Stimulated activated CD8-positive, alpha-beta memory T cell treated with anti-CD3 and anti-CD28 coated beads, Interleukin-15, amount 100 ng/mL, for 24 hours (primary cell): ENCODE data around the gene RGS9.
"Not testable (repeated sequence)": the region's sequence is repeated elsewhere in the genome, so short reads cannot be mapped to it uniquely, and the experiment has no call there.

Source experiments
- DNase-seq: peaks from one replicate; pipeline ENCODE4 v3.0.0-alpha.2; 2020; ENCODE audit warnings: low read depth

Gene RGS9

GRCh38 chr17:65115839-65116238 lies 21.3 kb upstream of the RGS9 start:
- no peak for DNase-seq

DNA sequence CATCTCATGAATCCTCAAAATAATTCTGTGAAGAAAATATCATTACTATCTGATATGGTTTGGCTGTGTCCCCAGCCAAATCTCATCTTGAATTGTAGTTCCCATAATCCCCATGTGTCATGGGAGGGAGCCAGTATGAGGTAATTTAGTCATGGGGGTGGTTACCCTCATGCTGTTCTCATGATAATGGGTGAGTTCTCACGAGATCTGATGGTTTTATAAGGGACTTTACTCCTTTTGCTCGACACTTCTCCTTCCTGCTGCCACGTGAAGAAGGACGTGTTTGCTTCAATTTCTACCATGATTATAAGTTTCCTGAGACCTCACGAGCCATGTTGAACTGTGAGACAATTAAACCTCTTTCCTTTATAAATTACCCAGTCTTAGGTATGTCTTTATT lies 20.7 kb upstream of the RGS9 start:
- not testable (repeated sequence) for DNase-seq

DNA sequence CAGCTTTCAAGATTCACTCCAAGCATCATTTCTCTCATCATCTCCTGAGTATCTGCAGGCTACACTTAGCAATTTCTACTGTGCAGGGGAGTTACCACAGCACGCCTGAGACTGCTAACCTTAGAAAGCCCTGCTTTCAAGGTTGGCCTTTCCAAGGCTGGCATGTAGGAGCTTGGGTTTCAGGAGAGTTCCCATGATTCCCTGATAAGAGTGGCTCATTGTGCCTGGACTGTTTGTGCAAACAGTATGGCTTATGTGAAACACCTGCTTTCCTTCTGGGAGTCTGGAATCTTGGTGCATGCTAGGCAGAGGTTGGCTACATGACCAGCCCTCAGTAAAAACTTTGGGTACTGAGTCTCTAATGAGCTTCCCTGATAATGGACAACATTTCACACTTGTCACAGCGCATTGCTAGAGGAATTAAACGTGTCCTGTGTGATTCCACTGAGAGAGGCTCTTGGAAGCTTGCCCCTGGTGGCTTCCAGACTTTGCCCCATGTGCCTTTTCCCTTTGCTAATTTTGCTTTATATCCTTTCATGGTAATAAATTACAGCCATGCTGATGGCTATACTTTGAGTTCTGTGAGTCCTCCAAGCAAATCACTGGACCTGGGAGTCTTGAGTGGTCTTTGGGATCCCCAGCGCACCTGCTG lies 19.7 kb upstream of the RGS9 start:
- DNase-seq: no peak

- no peak for DNase-seq
Measured at GRCh38 chr17:65121368-65121767, 15.8 kb upstream of the RGS9 start.

- no peak for DNase-seq
Measured at GRCh38 chr17:65121916-65122806, 15.0 kb upstream of the RGS9 start.

DNA sequence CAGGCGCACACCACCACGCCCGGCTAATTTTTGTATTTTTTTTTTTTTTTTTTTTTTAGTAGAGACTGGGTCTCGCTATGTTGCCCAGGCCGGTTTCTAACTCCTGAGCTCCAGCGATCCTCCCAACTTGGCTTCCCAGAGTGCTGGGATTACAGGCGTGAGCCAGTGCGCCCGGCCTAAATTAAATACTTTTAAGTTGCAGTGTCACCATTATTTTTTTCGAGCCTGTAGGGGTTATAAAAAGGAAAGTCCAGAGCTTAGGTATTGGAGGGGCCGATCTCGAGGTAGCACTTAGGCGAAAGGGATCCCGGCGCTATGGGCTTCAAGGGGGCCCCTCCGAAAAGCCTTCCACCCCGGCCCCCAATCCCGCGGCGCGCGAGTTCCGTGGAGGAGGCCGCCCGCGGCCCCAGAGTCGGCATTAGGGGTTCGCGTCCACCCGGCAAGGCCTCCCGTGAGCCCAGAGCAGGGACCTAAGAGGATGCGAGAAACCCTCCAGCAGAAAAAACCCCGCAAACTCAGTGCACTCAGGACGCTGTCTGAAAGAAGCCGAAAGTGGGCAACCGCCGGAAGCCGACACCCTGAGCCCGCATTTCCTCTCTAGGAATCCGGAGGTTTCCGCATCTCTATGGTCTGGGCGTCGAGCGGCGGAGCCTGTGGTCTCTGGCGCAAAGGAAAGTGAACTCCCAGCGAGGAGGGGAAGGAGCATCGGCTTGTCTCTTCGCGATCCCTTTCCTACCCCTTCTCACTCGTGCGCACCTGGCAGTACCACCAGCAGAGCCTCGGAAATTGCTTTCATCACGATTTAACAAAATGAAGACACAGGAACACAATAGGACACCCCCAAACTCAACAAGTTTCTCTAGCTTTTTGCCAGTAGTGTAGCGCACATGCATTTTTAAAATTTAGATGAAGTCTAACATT lies 14.1 kb upstream of the RGS9 start:
- peak; percentile 54 for DNase-seq

GRCh38 chr17:65123757-65124675 lies 13.2 kb upstream of the RGS9 start:
- DNase-seq: no peak

GRCh38 chr17:65130832-65131231 lies 6.3 kb upstream of the RGS9 start:
- DNase-seq: no peak

DNA sequence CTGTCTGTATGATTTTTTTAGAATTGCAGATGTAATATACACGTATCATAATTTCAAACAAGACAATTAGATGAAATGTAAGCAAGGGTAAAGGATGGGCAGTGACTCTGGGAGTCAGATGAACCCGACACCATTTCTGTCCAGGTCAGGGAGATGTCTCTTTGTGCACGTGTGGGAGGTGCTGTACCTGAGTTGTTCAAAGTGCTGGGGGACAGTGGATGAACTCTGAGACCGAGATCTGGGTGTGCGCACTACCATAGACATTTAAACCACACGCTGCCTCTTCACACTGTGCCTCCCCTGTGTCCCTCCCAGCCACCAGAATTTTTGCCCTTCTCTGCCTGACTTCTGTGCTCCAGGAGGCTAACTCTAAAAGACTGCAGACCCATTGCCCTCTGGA lies 5.9 kb upstream of the RGS9 start:
- no peak for DNase-seq

DNA sequence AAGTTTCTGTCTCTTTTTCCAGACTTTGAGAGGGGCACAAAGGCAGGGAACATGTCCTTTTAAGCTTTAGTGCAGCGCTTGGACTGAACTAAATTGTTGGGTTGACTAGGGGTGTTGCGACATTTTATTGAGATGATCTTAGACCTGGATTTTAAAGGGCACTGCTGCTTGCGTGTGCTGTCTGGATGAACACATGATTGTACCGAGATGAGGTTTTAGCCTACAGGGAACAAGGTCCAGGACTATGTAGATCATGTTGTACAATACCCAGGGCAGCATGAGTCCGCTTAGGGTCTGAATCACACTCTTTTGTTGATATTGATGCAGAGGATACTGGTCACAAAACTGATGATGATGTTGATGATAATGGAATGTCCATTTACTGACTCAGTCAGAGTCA lies 5.2 kb upstream of the RGS9 start:
- no peak for DNase-seq

DNA sequence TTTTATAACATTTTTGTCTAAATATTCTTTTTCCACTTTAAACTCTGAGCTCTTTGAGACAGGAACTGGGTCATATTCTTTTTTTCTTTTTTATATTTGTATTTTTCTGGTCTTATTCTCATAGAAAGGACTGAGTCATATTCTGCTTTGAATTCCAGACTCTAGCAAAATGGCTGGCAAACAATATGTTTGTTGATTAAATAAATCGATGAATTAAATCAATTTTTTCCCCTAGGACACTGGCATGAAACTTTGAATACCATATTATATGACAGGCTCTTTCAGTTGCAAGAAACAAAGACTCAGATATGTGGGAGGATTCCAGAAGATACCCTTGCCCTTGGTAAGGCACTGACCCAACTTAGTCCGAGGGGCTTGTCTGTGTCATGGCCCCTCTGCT lies 3.1 kb upstream of the RGS9 start:
- no peak for DNase-seq

DNA sequence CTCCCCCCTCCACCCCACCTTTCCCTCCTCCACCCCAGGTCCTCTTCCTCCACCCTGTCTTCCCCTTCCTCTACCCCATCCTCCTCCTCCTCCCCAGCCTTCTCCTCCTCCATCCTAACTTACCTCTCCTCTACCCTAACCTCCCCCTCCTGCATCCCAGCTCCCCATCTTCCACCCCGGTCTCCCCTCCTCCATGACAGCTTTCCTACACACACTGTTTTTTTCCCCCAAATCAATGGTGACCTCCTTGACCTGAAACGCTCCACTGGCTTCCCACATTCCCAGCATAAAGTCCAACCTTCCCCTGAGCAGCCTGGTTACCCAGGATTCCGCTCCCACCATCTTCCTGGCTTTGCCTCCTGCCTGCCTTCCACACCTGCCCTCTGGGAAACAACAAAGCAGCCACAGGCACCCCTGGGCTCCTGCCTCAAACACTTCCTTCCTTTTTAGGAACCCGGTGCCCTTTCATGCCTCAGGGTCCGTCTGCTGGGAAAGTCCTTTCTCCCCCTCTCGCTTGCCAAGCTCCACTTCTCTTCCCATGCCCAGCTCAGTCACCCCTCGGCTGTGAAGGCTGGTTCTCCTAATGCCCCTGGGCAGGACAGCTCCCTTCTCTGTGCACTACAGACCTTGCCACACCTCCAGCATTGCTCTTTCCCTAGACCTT lies 2.1 kb downstream of the RGS9 start:
- DNase-seq: no peak

DNA sequence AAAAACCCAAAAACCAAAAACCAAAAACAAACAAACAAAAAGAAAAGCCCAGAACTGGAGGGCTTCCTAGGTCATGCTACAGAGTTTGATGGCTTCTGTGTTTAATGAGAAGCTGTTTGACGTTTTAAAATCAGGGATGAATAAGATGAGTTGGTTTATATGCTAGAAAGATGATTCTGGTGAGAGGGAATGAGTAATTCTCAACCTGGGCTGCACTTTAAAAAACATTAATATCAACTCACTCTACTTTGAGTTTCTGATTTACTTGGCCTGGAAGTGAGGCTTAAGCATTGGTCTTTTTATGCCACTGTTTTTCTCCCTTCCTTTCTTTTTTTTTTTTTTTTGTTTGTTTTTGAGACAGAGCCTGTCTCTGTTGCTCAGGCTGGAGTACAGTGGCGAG lies 5.1 kb downstream of the RGS9 start:
- no peak for DNase-seq

DNA sequence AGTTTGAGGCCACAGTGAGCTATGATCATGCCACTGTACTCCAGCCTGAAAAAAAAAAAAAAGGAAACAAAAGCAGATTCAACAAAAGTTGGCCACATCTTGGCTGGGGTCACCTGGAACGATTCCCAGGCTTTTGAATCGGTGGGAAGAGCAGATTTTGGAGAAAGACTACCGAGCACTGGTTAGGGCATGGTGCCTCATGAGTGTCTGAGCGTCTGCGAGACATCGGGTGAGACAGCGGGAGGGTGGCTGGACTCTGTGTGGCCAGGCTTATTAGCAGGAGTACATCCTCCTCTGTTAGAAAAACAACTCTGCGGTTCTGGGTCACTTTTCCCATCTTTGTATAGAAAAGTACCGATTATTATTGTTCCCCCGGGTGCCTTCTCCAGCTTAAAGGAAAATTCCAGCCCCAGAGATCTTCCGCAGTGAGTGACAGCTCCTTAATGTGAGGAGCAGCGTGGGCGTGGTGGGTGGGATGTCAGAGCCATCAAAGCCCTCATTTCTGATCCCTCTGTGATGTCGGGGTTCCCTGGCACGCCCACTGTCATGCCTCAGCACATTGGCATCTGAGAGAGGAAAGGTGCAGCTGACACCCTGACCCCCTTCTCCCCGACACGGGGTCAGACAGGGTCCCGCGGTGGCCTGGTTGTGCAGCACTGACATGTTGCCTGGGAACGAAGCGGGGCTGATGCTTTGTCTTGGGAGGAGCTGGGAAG lies 6.9 kb downstream of the RGS9 start:
- no peak for DNase-seq

DNA sequence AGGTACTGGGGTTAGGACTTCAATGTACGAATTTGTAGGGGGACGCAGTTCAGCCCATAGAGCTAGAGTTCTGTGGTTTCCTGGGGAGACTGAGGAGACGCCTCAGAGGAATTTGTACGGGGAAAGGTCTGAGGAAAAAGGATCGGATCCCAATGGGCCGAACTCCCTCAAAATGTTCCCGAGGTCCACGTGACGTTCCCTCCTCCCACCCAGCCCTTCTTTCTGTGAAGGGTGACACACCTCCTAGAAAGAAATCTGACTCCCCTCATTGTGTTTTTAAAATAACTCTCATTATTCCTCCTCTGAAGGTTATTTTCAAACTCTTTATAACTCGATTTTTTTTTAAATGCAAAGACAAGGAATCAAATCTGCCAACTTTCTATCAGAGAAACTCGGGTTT lies 8.6 kb downstream of the RGS9 start:
- no peak for DNase-seq

- DNase-seq: no peak
Measured at GRCh38 chr17:65147955-65148354, 10.8 kb downstream of the RGS9 start.

GRCh38 chr17:65154770-65155589 lies 17.8 kb downstream of the RGS9 start:
- no peak for DNase-seq

DNA sequence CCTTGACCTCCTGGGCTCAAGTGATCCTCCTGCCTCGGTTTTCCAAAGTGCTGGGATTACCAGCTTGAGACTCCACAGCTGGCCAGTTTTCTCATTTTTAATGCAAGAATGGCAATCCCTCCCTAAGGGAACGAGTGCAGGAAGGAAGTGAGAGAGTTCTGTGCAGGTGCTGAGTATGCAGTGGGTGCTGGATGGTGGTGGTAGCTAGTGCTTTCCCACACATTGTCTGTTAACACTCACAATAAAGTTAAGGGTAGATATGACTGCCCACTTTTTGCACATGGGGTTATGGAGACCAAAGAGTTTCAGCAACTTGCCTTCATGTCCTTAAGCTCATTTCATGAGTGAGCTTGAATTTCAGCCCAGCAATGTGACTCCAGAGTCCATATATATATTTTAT lies 18.5 kb downstream of the RGS9 start:
- DNase-seq: no peak

DNA sequence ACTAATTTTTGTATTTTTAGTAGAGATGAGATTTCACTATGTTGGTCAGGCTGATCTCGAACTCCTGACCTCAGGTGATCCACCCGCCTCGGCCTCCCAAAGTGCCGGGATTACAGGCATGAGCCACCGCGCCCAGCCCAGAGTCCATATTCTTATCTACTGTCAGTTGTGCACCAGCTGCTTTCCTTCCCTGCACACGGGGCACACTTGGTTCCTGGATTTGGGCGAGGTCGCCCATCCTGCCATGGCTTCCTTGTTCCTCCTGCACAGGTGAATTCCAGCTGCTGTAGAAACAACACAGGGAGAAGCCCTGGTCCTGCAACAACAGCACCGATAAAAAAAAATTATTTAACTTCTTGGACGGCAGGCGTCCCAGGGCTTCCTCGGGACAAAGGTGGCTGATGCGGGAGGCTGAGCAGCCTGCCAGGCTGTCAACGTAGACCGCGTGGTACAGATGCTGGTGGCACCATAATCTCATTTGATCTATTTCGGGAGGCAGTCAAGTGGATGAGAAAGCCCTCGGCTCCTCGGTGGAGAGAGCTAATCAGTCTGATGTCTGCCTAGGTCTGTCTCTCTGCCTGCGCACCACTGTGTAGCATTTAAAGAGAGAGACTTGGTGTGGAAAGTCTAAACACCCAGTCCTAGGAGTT lies 19.1 kb downstream of the RGS9 start:
- DNase-seq: no peak
